ENCODE data around the gene KRT83. TPM values are rescaled to one million over a fixed set of nuclear protein-coding genes. Genes with fewer than 3 reads are reported as not detected.
A peak's percentile ranks its signal among the peaks of the same experiment; 100 is the strongest.

The KRT83 gene
- total RNA-seq, 4 donors from 2014 or later, result not detected

- no peak overlapping the region for H3K27ac ChIP-seq
- TF ChIP-seq POLR2A (IDR thresholded peaks at IDR 0.05) (no peak), CTCF (IDR thresholded peaks at IDR 0.05) (no peak), EP300 (IDR thresholded peaks at IDR 0.05) (no peak)
- no peaks in the 10 kb centered on the region for H3K27me3 ChIP-seq
- no peak for DNase-seq (ENCODE audit: low spot score in 2 of 2)
- H3K36me3 ChIP-seq, result no peaks in the 10 kb centered on the region
- WGBS, 2 donors, result 89 to 91% methylated on average over 20 to 24 of the region's 24 CpGs
- no peak overlapping the region for H3K4me3 ChIP-seq
- H3K4me1 ChIP-seq, result peaks cover 0 to 7% (median 3%) of the 10 kb centered on the region in 4 donors
- no peaks in the 10 kb centered on the region for H3K9me3 ChIP-seq
Observed at GRCh38 chr12:52285851-52286530, 35.2 kb downstream of the KRT83 start.

- no peak overlapping the region for H3K27ac ChIP-seq
- H3K27me3 ChIP-seq, result no peaks in the 10 kb centered on the region
- TF ChIP-seq POLR2A (IDR thresholded peaks at IDR 0.05) (no peak), EP300 (IDR thresholded peaks at IDR 0.05) (no peak), CTCF (IDR thresholded peaks at IDR 0.05) (no peak)
- H3K36me3 ChIP-seq, result no peaks in the 10 kb centered on the region
- H3K9me3 ChIP-seq, result no peaks in the 10 kb centered on the region
- H3K4me1 ChIP-seq, result peaks cover 0 to 15% (median 10%) of the 10 kb centered on the region in 4 donors
- no peak overlapping the region for H3K4me3 ChIP-seq
- no peak for DNase-seq (ENCODE audit: low spot score in 2 of 2)
- 95 to 96% methylated on average over 2 of the region's 2 CpGs for WGBS, 2 donors
Observed at GRCh38 chr12:52285172-52285745, 35.9 kb downstream of the KRT83 start.

GRCh38 chr12:52284562-52285171 lies 36.5 kb downstream of the KRT83 start:
- no peak overlapping the region for H3K4me3 ChIP-seq
- H3K4me1 ChIP-seq, result peaks cover 0 to 21% (median 14%) of the 10 kb centered on the region in 4 donors
- TF ChIP-seq EP300 (IDR thresholded peaks at IDR 0.05) (no peak), CTCF (IDR thresholded peaks at IDR 0.05) (no peak), POLR2A (IDR thresholded peaks at IDR 0.05) (no peak)
- no peak overlapping the region for H3K27ac ChIP-seq
- no peaks in the 10 kb centered on the region for H3K27me3 ChIP-seq
- no peak for DNase-seq (ENCODE audit: low spot score in 2 of 2)
- H3K36me3 ChIP-seq, result no peaks in the 10 kb centered on the region
- no peaks in the 10 kb centered on the region for H3K9me3 ChIP-seq
- WGBS, 2 donors, result 62 to 91% methylated on average over 4 of the region's 4 CpGs

- DNase-seq (ENCODE audit: low spot score in 2 of 2), result peak; percentile 64 to 68
- Histone ChIP-seq H3K27me3 (peaks cover 0 to 7% of the 10 kb centered on the region in 2 donors), H3K27ac (peak overlapping the region; percentile 35 to 87 (median 72)), H3K9me3 (no peaks in the 10 kb centered on the region), H3K4me3 (no peak overlapping the region), H3K4me1 (peaks cover 0 to 33% (median 18%) of the 10 kb centered on the region in 4 donors), H3K36me3 (no peaks in the 10 kb centered on the region)
- TF ChIP-seq CTCF (IDR thresholded peaks at IDR 0.05), result no peak
- peak in 1 of 2 donors; percentile 24 for TF ChIP-seq EP300 (IDR thresholded peaks at IDR 0.05)
- no peak for TF ChIP-seq POLR2A (IDR thresholded peaks at IDR 0.05)
- 44 to 50% methylated on average over 4 of the region's 4 CpGs for WGBS, 2 donors
Observed at GRCh38 chr12:52280796-52281560, 40.2 kb downstream of the KRT83 start.

All from tibial nerve (tissue), 4 donors.